Lower leg skin (tissue), 3 donors: Measurements from ENCODE around the gene CACYBP.
"Not testable (repeated sequence)": the region's sequence is repeated elsewhere in the genome, so short reads cannot be mapped to it uniquely, and the experiment has no call there.

Source experiments
- POLR2A ChIP-seq, 2 donors: fragments of 450-650 bp; IDR thresholded peaks; one replicate each; pipeline ENCODE4 v1.6.1; 2016 to 2017; ENCODE audit warnings: antibody characterized with exemption in 2 of 2, mild to moderate bottlenecking in 1 of 2, moderate library complexity in 1 of 2
- TF ChIP-seq, protein P1 (sequence below), 3 donors: fragments of 450-650 bp; IDR thresholded peaks; one replicate each; pipeline ENCODE4 v1.5.1; 2016; ENCODE audit warnings: antibody characterized with exemption in 3 of 3, mild to moderate bottlenecking in 3 of 3, moderate library complexity in 2 of 3

DNA sequence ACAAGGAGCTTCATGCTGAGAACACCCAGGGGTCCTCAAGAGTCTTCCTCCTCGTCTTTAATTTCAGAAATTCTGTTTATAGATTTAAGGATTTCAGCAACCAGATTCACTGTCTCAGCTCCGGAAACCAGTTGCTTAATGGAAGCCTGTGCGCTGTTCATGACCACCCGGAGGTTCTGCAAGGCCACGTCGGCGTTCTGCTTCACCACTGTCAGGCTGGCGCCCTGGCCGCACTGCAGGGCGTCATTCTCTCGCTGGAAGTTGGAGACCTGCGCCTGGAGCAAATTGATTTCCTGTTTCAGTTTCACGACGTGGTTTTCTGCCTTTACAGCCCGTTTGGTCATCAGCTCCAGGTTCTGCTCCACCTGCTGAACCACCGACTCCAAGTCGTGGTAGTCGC is 44.8 kb downstream of the CACYBP start:
- TF ChIP-seq, protein P1, sequence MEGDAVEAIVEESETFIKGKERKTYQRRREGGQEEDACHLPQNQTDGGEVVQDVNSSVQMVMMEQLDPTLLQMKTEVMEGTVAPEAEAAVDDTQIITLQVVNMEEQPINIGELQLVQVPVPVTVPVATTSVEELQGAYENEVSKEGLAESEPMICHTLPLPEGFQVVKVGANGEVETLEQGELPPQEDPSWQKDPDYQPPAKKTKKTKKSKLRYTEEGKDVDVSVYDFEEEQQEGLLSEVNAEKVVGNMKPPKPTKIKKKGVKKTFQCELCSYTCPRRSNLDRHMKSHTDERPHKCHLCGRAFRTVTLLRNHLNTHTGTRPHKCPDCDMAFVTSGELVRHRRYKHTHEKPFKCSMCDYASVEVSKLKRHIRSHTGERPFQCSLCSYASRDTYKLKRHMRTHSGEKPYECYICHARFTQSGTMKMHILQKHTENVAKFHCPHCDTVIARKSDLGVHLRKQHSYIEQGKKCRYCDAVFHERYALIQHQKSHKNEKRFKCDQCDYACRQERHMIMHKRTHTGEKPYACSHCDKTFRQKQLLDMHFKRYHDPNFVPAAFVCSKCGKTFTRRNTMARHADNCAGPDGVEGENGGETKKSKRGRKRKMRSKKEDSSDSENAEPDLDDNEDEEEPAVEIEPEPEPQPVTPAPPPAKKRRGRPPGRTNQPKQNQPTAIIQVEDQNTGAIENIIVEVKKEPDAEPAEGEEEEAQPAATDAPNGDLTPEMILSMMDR (IDR thresholded peaks at IDR 0.05): not testable (repeated sequence)
- not testable (repeated sequence) for TF ChIP-seq POLR2A (IDR thresholded peaks at IDR 0.05)
